ENCODE results near the gene DIPK1B.

DIPK1B gene

DNA sequence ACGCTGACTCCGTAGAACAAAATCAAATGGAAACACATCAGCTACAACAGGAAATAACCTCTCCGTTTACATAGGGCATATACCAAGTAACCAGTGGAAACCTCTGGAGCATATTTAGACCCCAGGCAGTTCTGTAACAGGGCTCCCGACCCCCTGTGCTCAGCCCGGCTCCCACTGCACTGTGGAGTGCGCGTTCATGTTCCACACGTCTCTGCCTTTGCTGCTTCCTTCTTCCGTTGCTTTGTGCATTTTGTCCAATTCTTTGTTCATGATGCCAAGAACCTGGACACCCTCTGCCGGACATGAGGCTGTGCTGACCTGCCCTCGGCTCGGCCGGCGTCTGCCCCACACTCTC is 19.3 kb upstream of the DIPK1B start:
- no peaks in the 10 kb centered on the region for H3K4me1 ChIP-seq (ENCODE audit: control insufficient read depth, insufficient read depth, low read length, poor library complexity, severe bottlenecking)
- H3K27ac ChIP-seq (ENCODE audit: insufficient read depth, low read length, poor library complexity, severe bottlenecking): no peak overlapping the region
- no peak overlapping the region for H3K4me3 ChIP-seq (ENCODE audit: insufficient read depth, low read depth, low read length, poor library complexity, severe bottlenecking)
- no peaks in the 10 kb centered on the region for H3K36me3 ChIP-seq (ENCODE audit: control insufficient read depth, insufficient read depth, low read length)
- no peak for DNase-seq
- no peaks in the 10 kb centered on the region for H3K9me3 ChIP-seq (ENCODE audit: control insufficient read depth, low read length)
- H3K27me3 ChIP-seq (replicated peaks; ENCODE audit: control insufficient read depth, insufficient read depth, low read length, poor library complexity, severe bottlenecking): no peaks in the 10 kb centered on the region

- Histone ChIP-seq H3K4me1 (ENCODE audit: control insufficient read depth, insufficient read depth, low read length, poor library complexity, severe bottlenecking) (no peaks in the 10 kb centered on the region), H3K9me3 (ENCODE audit: control insufficient read depth, low read length) (no peaks in the 10 kb centered on the region), H3K27me3 (replicated peaks; ENCODE audit: control insufficient read depth, insufficient read depth, low read length, poor library complexity, severe bottlenecking) (no peaks in the 10 kb centered on the region), H3K27ac (ENCODE audit: insufficient read depth, low read length, poor library complexity, severe bottlenecking) (no peak overlapping the region), H3K4me3 (ENCODE audit: insufficient read depth, low read depth, low read length, poor library complexity, severe bottlenecking) (no peak overlapping the region), H3K36me3 (ENCODE audit: control insufficient read depth, insufficient read depth, low read length) (no peaks in the 10 kb centered on the region)
- no peak for DNase-seq
Measured at GRCh38 chr9:136693490-136694162, 18.7 kb upstream of the DIPK1B start.

DNA sequence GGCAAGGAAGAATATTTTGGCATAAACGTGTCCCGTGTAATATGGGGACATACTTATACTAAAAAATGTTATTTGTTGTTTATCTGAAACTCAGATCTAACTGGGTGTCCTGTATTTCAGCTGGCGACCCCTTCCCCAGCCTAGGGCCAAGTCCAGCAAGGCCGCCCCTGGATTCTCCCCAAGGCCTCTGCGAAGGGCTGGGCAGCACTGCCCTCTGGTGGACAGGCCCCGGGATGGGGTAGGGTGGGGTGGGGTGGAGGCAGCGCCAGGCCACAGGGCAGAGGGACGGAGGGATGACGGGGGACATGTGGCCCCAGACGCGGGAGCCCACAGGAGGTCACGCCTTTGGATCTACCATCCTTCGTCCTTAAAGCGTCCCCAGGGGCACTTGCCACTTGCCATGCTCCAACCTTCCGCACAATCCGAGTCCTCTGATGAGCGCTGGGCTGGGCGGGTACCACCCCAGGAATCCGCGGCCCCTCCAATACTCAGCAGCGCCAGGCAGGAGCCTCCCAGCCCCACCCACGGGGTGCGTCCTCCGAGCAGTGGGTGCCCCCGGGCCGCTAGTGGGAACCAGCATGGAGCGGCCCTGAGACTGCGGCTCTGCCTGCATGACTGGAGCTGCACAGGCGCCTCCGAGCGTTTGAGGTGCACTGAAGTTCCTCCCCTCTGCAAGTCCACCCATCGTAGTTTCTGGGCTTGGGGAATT is 18.1 kb upstream of the DIPK1B start:
- H3K4me3 ChIP-seq (ENCODE audit: insufficient read depth, low read depth, low read length, poor library complexity, severe bottlenecking): no peak overlapping the region
- H3K36me3 ChIP-seq (ENCODE audit: control insufficient read depth, insufficient read depth, low read length): no peaks in the 10 kb centered on the region
- DNase-seq: no peak
- no peak overlapping the region for H3K27ac ChIP-seq (ENCODE audit: insufficient read depth, low read length, poor library complexity, severe bottlenecking)
- no peaks in the 10 kb centered on the region for H3K9me3 ChIP-seq (ENCODE audit: control insufficient read depth, low read length)
- no peaks in the 10 kb centered on the region for H3K4me1 ChIP-seq (ENCODE audit: control insufficient read depth, insufficient read depth, low read length, poor library complexity, severe bottlenecking)
- no peaks in the 10 kb centered on the region for H3K27me3 ChIP-seq (replicated peaks; ENCODE audit: control insufficient read depth, insufficient read depth, low read length, poor library complexity, severe bottlenecking)

GRCh38 chr9:136694872-136695247 is 17.5 kb upstream of the DIPK1B start:
- H3K9me3 ChIP-seq (ENCODE audit: control insufficient read depth, low read length): no peaks in the 10 kb centered on the region
- H3K4me1 ChIP-seq (ENCODE audit: control insufficient read depth, insufficient read depth, low read length, poor library complexity, severe bottlenecking): no peaks in the 10 kb centered on the region
- DNase-seq: no peak
- no peaks in the 10 kb centered on the region for H3K27me3 ChIP-seq (replicated peaks; ENCODE audit: control insufficient read depth, insufficient read depth, low read length, poor library complexity, severe bottlenecking)
- no peak overlapping the region for H3K4me3 ChIP-seq (ENCODE audit: insufficient read depth, low read depth, low read length, poor library complexity, severe bottlenecking)
- H3K27ac ChIP-seq (ENCODE audit: insufficient read depth, low read length, poor library complexity, severe bottlenecking): no peak overlapping the region
- no peaks in the 10 kb centered on the region for H3K36me3 ChIP-seq (ENCODE audit: control insufficient read depth, insufficient read depth, low read length)

- H3K4me3 ChIP-seq (ENCODE audit: insufficient read depth, low read depth, low read length, poor library complexity, severe bottlenecking): no peak overlapping the region
- DNase-seq: no peak
- H3K27ac ChIP-seq (ENCODE audit: insufficient read depth, low read length, poor library complexity, severe bottlenecking): no peak overlapping the region
- no peaks in the 10 kb centered on the region for H3K9me3 ChIP-seq (ENCODE audit: control insufficient read depth, low read length)
- H3K4me1 ChIP-seq (ENCODE audit: control insufficient read depth, insufficient read depth, low read length, poor library complexity, severe bottlenecking): peaks cover 3% of the 10 kb centered on the region
- H3K27me3 ChIP-seq (replicated peaks; ENCODE audit: control insufficient read depth, insufficient read depth, low read length, poor library complexity, severe bottlenecking): no peaks in the 10 kb centered on the region
- H3K36me3 ChIP-seq (ENCODE audit: control insufficient read depth, insufficient read depth, low read length): no peaks in the 10 kb centered on the region
Measured at GRCh38 chr9:136695435-136695895, 16.9 kb upstream of the DIPK1B start.

DNA sequence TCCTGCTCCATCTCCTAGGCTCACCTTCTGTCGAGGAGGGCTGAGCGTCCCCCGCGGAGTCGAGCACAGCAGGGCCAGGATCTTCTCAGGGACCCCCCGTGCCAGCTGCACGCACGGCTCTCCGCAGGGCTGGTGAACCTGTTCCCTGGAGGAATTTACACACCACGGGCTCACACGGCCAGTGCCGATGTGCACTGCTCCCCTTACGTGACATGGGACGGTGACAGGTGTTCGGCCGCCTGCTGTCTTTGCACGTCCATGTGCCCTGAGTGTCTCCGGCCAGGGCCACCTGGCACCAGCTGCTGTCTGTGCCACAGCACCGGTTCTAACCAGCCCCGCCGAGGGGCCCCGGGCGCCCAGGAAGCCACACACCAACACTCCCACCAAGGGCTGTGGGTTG is 16.4 kb upstream of the DIPK1B start:
- no peak overlapping the region for H3K27ac ChIP-seq (ENCODE audit: insufficient read depth, low read length, poor library complexity, severe bottlenecking)
- H3K4me1 ChIP-seq (ENCODE audit: control insufficient read depth, insufficient read depth, low read length, poor library complexity, severe bottlenecking): peaks cover 8% of the 10 kb centered on the region
- H3K27me3 ChIP-seq (replicated peaks; ENCODE audit: control insufficient read depth, insufficient read depth, low read length, poor library complexity, severe bottlenecking): no peaks in the 10 kb centered on the region
- H3K9me3 ChIP-seq (ENCODE audit: control insufficient read depth, low read length): no peaks in the 10 kb centered on the region
- DNase-seq: no peak
- H3K4me3 ChIP-seq (ENCODE audit: insufficient read depth, low read depth, low read length, poor library complexity, severe bottlenecking): no peak overlapping the region
- H3K36me3 ChIP-seq (ENCODE audit: control insufficient read depth, insufficient read depth, low read length): no peaks in the 10 kb centered on the region

- Histone ChIP-seq H3K27me3 (replicated peaks; ENCODE audit: control insufficient read depth, insufficient read depth, low read length, poor library complexity, severe bottlenecking) (no peaks in the 10 kb centered on the region), H3K4me1 (ENCODE audit: control insufficient read depth, insufficient read depth, low read length, poor library complexity, severe bottlenecking) (peaks cover 12% of the 10 kb centered on the region), H3K27ac (ENCODE audit: insufficient read depth, low read length, poor library complexity, severe bottlenecking) (no peak overlapping the region), H3K4me3 (ENCODE audit: insufficient read depth, low read depth, low read length, poor library complexity, severe bottlenecking) (no peak overlapping the region), H3K9me3 (ENCODE audit: control insufficient read depth, low read length) (no peaks in the 10 kb centered on the region), H3K36me3 (ENCODE audit: control insufficient read depth, insufficient read depth, low read length) (no peaks in the 10 kb centered on the region)
- no peak for DNase-seq
Measured at GRCh38 chr9:136696502-136696901, 15.9 kb upstream of the DIPK1B start.

DNA sequence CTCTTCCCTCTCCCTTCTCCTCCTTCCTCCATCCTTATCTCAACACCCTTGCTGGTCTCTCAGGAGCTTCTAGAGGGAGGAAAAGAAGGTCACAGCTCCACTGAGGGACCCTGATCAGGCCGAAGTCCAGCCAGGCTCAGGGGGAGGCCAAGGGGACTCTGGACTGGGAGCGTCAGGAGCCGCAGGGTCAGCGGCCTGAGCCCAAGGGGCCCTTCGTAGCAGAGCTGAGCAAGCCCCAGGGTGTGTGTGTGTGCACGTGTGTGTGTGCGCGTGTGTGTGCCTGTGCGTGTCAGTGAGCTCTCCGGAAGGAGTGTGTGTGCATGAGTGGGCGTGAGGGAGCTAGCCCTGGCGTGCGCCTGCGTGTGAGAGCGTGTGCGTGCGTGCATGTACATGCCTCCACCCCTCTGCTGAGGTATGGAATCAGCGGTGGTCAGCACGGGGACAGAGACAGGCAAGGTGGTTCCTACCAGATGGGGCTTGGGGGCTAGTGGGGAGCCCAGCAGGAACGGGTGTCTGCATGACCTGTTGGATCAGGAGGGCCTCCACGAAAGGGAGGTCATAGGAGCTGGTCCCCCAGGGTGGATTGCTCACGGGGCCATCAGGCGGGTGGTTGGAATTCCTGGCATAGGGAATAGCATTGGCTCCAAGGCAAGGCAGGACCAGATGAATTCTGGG is 15.1 kb upstream of the DIPK1B start:
- peaks cover 13% of the 10 kb centered on the region for H3K4me1 ChIP-seq (ENCODE audit: control insufficient read depth, insufficient read depth, low read length, poor library complexity, severe bottlenecking)
- no peaks in the 10 kb centered on the region for H3K9me3 ChIP-seq (ENCODE audit: control insufficient read depth, low read length)
- H3K4me3 ChIP-seq (ENCODE audit: insufficient read depth, low read depth, low read length, poor library complexity, severe bottlenecking): no peak overlapping the region
- H3K36me3 ChIP-seq (ENCODE audit: control insufficient read depth, insufficient read depth, low read length): no peaks in the 10 kb centered on the region
- no peaks in the 10 kb centered on the region for H3K27me3 ChIP-seq (replicated peaks; ENCODE audit: control insufficient read depth, insufficient read depth, low read length, poor library complexity, severe bottlenecking)
- DNase-seq: no peak
- no peak overlapping the region for H3K27ac ChIP-seq (ENCODE audit: insufficient read depth, low read length, poor library complexity, severe bottlenecking)

- peaks cover 13% of the 10 kb centered on the region for H3K4me1 ChIP-seq (ENCODE audit: control insufficient read depth, insufficient read depth, low read length, poor library complexity, severe bottlenecking)
- H3K4me3 ChIP-seq (ENCODE audit: insufficient read depth, low read depth, low read length, poor library complexity, severe bottlenecking): no peak overlapping the region
- no peaks in the 10 kb centered on the region for H3K27me3 ChIP-seq (replicated peaks; ENCODE audit: control insufficient read depth, insufficient read depth, low read length, poor library complexity, severe bottlenecking)
- no peaks in the 10 kb centered on the region for H3K9me3 ChIP-seq (ENCODE audit: control insufficient read depth, low read length)
- H3K27ac ChIP-seq (ENCODE audit: insufficient read depth, low read length, poor library complexity, severe bottlenecking): no peak overlapping the region
- no peaks in the 10 kb centered on the region for H3K36me3 ChIP-seq (ENCODE audit: control insufficient read depth, insufficient read depth, low read length)
- no peak for DNase-seq
Measured at GRCh38 chr9:136697821-136698526, 14.4 kb upstream of the DIPK1B start.
